Lung microvascular endothelial cell (primary cell): ENCODE measurements around the gene TOX2. TPM values are rescaled to one million over a fixed set of nuclear protein-coding genes. Genes with fewer than 3 reads are reported as not detected.
"Not testable (repeated sequence)": the region's sequence is repeated elsewhere in the genome, so short reads cannot be mapped to it uniquely, and the experiment has no call there.

Source experiments
- DNase-seq, 2 donors: peaks; one replicate each; pipeline versions ENCODE4 v3.0.0 to v3.0.0-alpha.2; 2010; ENCODE audit warnings: low read depth in 2 of 2
- total RNA-seq: library from RNA; depleted of rRNA; stranded (reverse); fragments of >200 nt; gene quantifications from 2 replicates; pipeline ENCODE4 v1.2.1, GENCODE V29; 2014

The TOX2 gene
- total RNA-seq, 1 donor from 2014 or later = 0.60 TPM

DNA sequence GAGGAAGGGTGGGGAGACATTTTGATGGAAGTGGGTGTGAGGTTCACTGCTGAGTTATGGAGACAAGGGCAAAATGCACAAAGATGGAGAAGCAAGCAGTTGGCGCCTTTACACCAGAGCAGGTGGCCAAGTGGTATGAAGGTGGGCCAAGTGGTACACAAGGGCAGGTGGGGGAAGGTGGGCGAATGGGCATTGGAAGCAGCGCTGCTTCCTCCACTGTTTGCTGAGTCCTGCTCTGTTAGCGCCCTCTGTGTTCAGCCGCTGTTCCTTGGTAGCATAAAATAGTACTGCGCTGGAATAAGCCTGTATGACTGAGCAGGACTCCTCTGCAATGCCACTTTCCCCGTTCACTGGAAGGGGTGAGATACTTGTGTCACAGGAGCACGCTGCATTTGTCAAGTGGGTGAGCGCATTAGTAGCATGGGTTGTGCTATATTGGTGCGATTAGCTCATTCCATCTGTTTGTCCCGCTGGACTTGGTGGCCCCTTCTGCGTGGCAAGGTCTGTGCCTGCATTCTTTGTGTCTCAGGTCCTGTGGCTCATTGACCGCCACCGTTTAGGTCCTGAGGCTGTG, 116.4 kb downstream of the TOX2 start:
- no peak for DNase-seq

DNA sequence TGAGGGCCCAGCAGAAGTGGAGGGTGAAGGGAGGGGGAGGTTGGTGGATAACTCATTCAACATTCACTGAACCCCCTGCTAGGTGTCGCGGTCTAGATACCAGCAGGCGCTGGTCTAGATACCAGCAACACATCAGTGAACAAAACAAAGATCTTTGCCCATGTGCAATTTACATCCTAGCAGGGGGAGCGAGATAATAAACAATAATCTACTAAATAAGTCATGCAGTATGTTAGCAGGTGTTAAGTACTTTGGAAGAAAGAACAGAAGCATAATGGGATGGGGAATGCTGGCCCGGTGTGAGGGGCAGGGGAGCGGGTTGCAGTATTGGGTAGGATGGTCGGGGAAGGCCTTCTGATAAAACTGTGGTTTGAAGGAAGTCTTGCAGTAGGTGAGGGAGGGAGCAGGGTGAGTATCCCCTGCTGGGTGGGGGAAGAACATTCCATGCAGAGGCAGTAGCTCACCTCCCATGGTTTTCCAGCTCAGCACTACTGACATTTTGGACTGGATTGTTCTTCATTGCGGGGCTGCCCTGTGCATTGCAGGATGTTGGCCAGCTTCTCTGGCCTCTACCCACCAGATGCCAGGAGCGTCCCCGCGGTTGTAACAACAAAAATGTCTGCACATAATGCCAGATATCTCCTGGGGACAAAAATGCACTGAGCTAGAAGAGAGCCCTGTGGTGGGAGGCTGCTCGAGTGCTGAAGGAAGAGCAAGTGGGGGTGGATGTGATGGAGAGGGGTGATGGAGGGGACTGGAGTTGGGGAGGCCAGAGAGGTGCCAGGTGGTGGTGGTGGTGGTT, 117.3 kb downstream of the TOX2 start:
- no peak for DNase-seq

- DNase-seq = no peak
Observed at GRCh38 chr20:44032583-44033331, 118.1 kb downstream of the TOX2 start.

DNA sequence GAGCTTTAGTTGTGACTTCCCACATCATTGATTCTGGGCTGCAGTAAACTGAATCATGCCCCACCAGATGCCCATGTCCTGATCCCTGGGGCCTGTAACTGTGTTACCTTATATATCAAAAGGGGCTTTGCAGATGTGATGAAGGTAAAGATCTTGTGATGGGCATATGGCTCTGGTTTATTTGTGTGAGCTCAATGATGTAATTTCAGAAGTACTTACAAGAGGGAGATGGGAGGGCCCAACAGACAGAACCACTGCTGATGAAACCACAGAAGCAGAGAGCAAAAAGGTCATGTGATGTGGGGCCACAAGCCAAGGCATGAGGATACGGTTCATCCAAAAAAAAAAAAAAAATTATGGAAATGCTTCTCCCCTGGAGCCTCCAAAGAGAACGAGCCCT, 118.7 kb downstream of the TOX2 start:
- DNase-seq = no peak

- DNase-seq = no peak
Observed at GRCh38 chr20:44033873-44034272, 119.2 kb downstream of the TOX2 start.

DNA sequence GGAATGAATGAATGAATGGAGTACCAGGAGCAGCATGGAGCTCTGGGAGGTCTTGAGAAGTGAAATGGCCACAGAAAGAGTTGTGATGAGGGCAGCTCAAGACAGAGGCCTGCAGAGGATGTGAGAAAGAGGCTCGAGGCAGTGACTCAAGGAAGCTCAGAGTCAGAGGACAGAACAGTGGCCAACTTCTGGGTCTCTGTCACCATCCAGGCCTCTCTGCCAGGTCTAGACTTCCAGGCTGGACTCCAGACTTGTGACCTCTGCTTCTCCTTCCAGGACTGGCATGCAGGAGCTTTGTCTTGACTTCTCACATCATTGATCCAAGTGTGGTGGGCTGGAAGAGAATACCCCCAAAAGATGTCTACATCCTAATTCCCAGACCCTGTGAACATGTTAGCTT, 119.8 kb downstream of the TOX2 start:
- no peak for DNase-seq

GRCh38 chr20:44034965-44035635, 120.4 kb downstream of the TOX2 start:
- DNase-seq = no peak

DNA sequence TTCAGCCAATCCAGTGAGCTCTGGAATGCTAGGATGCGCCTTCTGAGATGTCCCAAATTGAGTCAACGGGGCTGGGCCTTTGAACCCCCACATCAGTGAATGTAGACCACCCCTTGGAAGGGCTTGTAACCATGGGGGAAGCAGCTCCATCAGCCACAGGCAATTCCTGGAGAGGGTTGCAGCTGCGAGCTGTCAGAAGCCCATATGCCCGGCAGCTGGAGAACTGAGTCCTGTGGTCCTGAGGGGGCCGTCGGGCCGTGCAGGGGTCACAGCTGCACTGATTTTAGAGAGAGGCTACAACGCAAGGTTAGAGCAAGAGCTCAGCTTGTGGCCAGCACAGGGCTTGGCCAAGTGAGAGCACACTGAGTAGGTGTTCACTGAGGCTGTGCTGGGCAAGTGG, 121.3 kb downstream of the TOX2 start:
- DNase-seq = no peak

- DNase-seq = no peak
Observed at GRCh38 chr20:44036441-44036840, 121.8 kb downstream of the TOX2 start.

DNA sequence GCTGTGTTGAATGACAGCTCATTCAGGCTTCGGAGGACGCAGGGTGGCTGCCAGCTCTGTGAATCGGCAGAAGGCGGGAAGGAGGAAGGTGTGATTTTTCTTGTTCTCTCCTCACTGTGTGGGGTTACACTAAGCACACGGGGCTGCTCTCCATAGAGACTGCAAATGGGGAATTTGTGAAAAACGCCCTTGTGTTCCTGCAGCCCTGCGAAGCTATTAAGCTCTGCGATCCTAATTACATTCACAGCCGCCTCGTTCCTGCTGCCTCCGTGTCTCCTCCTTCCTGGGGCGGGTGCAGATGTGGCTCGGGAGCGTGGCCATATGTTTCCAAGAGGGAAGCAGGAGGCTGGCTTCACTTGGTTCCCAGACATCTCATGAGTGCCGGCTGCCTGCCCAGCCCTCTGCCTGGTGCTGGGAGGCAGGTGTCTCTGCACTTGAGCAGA, 124.0 kb downstream of the TOX2 start:
- DNase-seq = no peak

GRCh38 chr20:44039147-44039546, 124.5 kb downstream of the TOX2 start:
- DNase-seq = no peak

DNA sequence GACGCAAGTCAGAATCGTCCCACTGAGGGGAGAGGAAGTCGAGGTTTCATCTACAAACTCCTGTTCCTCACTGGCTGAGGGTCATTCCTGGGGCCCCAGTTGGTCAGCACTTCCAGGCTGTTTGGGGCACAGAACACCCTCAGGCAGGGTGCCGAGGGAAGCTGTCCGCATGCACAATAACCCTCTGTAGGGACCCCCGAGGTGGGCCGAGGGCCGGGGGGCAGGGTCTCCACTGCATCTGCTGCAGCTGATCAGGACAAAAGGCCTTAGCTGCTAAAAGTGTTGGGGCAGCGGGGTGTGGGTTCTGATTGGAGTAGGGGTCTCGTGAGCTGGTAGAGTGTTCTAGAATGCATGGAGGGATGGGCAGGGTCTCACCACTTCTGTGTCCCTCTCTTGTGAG, 125.1 kb downstream of the TOX2 start:
- DNase-seq = no peak

- DNase-seq = no peak
Observed at GRCh38 chr20:44040202-44040915, 125.7 kb downstream of the TOX2 start.

DNA sequence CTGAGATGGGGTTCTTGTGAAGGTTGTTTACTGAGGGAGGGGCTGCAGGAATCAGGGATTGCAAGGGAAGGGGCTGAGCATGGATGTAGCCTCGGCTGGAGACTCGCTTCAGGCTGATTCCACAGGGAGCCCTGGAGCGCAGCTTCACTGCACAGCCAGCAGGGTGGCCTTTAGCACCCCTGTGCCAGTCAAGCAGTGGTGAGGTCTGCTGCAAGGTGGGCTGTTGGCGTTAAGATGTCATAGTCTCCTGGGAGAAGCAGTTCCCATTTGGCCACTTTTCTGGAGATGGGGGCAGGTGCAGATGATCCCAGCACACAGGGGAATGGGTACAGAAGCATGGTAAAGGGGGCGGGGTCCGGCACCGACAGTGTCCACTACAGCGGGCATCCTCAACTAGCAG, 126.3 kb downstream of the TOX2 start:
- no peak for DNase-seq

DNA sequence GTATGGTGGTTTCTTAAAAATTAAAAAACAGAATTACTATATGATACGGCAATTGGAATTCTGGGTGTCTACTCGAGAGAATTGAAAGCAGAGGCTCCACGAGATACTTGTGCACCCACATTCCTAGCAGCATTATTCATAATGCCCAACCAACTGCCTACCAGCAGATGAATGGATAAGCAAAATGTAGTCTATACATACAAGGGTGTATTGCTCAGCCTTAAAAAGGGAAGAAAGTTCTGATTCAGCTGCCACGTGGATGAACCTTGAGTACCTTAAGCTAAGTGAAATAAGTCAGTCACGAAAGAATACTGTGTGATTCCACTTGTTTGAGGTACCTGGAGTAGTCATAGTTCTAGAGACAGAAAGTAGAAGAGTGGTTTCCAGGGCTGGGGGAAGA, 130.1 kb downstream of the TOX2 start:
- not testable (repeated sequence) for DNase-seq

DNA sequence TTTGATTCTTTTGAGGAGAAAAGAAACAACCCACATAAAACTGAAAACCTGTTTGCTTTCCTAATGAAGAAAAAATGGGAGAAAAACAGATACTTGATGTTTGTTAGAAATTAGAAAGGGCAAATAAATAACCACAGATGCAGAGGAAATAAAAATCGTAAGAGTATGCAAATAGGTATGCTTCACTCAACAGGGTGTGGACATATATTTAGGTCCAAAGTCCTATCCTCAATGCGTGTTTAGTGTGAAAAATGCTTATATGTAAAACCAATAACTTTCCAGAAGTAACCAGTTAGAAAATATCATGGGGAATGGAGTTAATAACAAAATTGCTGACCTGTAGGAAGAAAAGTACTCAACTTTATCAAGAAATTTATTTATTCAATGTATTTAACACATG, 135.7 kb downstream of the TOX2 start:
- DNase-seq = no peak

DNA sequence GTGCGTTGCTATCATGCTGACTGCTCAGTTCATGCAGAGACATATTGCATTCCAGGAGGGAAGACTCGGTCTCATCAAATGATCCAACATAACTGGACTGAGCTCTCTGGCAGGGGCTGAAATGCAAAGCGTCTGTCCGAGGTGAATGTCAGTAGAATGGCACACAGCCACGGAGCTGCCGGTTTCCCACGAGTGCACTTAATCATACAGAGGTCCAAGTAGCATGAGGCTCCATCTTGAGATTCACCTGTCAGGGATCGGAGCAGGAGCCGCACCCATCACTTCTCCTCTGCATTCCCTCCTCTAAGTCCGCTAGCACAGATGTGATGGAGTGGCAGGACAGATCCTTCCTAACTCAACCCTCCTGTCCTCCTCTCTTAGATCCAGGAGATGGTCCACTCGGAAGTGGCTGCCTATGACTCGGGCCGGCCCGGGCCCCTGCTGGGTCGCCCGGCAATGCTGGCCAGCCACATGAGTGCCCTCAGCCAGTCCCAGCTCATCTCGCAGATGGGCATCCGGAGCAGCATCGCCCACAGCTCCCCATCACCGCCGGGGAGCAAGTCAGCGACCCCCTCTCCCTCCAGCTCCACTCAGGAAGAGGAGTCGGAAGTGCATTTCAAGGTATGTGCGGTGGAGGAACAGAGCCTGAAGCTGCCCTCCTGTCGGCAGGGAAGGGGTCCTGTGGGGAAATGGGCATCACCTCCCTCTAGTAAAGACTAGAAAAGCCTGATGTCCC, 136.4 kb downstream of the TOX2 start:
- no peak for DNase-seq

DNA sequence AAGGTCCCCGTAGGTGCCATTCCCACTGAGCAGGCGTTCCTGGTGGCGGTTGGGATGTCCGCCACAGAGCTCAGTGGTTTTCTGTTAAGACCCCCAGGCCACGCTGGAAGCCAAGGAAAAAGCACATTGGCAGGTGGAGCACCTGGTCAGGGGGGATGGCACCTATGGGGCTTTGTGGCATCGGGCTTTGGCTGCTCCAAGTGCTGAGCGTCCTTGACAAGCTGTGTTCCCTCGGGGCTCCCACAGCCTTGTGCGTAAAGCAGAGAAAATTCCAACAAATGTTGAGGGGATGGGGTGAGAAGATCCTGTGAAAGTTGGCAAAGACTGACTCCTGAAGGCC, 137.0 kb downstream of the TOX2 start:
- DNase-seq = no peak

DNA sequence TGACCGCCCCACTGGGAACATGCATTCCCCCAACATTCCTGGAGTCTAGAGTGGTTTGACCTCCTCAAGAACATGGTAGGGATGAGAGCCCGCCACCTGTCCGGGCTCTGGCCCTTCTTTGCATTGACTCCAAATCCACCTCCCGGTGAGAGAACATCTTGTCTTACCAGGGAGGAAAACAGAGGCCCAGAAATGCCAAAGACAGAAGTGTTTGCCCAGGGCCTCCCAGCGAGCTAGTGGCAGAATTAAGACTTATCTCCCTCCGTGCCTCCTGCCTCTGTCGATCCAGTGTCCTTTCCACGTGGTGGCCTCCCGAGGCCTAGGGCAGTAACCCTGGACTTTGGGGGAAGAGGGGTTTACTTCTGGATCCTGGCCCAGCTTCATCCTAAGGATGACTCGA, 137.5 kb downstream of the TOX2 start:
- DNase-seq = no peak

DNA sequence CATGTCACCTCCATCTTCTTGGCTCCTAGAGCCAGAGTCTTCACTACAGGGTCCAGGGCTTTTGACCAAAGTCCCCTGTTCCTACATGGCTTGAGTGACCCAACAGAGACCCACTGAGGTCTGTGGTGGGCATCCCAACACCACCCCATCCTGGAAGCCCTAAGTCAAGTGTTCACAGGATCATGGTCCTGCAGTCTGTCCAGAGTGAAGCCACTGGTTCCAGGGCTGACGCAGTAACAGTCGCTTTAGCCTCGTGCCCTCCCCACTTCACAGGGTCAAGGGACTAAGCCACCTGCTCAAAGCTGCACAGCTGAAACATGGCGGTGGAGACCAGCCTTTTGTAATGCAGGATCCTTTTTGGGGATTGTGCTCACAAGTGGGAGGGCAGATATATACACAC, 138.4 kb downstream of the TOX2 start:
- DNase-seq = no peak

DNA sequence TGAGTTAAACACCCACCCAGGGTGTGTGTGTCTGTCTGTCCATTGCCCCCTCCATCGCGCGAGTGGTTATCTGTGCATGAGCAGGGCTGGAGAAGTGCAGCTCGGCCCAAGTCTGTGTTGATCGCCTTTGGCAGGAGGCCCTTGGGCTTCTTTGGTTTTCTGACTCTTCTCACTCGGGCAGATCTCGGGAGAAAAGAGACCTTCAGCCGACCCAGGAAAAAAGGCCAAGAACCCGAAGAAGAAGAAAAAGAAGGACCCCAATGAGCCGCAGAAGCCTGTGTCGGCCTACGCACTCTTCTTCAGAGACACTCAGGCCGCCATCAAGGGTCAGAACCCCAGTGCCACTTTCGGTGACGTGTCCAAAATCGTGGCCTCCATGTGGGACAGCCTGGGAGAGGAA, 139.5 kb downstream of the TOX2 start:
- DNase-seq = no peak
